CD4-positive, CD25-positive, alpha-beta regulatory T cell (primary cell): Measurements from ENCODE around the gene TBCK. TPM values are rescaled to one million over a fixed set of nuclear protein-coding genes. Genes with fewer than 3 reads are reported as not detected.

Source experiments
- ATAC-seq, 2 donors: fragments of 150-1000 bp; cut with Tn5 transposase; one replicate each; pipeline ENCODE4 v1.10.0; 2021; ENCODE audit warnings: low read depth in 2 of 2, moderate number of reproducible peaks in 2 of 2, moderate library complexity in 1 of 2
- DNase-seq, 3 donors: peaks; one replicate each; pipeline versions ENCODE4 v3.0.0 to v3.0.0-alpha.2; 2012 to 2022; ENCODE audit warnings: mixed read lengths in 1 of 3
- H3K27ac ChIP-seq: one replicate; pipeline ENCODE4 v1.7.0; 2013; ENCODE audit warnings: mild to moderate bottlenecking, low read length; ENCODE audit not compliant: insufficient read depth, poor library complexity, severe bottlenecking
- H3K27me3 ChIP-seq: one replicate; pipeline ENCODE4 v1.7.0; 2013; ENCODE audit warnings: low read length; ENCODE audit not compliant: control insufficient read depth, insufficient read depth
- H3K36me3 ChIP-seq: one replicate; pipeline ENCODE4 v1.7.0; 2013; ENCODE audit warnings: mild to moderate bottlenecking, low read length, moderate library complexity; ENCODE audit not compliant: control insufficient read depth, insufficient read depth
- H3K4me1 ChIP-seq: 2 replicates; pipeline ENCODE4 v1.7.0; 2013; ENCODE audit warnings: mild to moderate bottlenecking, low read length; ENCODE audit not compliant: insufficient read depth, control insufficient read depth, poor library complexity, severe bottlenecking
- H3K4me3 ChIP-seq: one replicate; pipeline ENCODE4 v1.7.0; 2013; ENCODE audit warnings: low read depth, mild to moderate bottlenecking, low read length, moderate library complexity
- H3K9me3 ChIP-seq, 2 experiments: 1 replicate in 1 of 2; 2 replicates in 1 of 2; pipeline ENCODE4 v1.7.0; 2013; ENCODE audit warnings: low read length in 2 of 2, mild to moderate bottlenecking in 1 of 2, moderate library complexity in 1 of 2; ENCODE audit not compliant: control insufficient read depth in 2 of 2
- H3K27ac Mint-ChIP-seq, 3 donors: one replicate each; pipeline ENCODE4 v1.8.0; 2020 to 2022; ENCODE audit warnings: mild to moderate bottlenecking in 3 of 3, mixed read lengths in 3 of 3, moderate library complexity in 2 of 3
- H3K27me3 Mint-ChIP-seq: one replicate; pipeline ENCODE4 v1.8.0; 2022; ENCODE audit warnings: mild to moderate bottlenecking, mixed read lengths
- H3K36me3 Mint-ChIP-seq: one replicate; pipeline ENCODE4 v1.8.0; 2020; ENCODE audit warnings: mixed read lengths
- H3K4me1 Mint-ChIP-seq, 4 donors: one replicate each; pipeline ENCODE4 v1.8.0; 2020 to 2022; ENCODE audit warnings: mixed read lengths in 4 of 4, mild to moderate bottlenecking in 1 of 4
- H3K4me3 Mint-ChIP-seq, 4 donors: one replicate each; pipeline ENCODE4 v1.8.0; 2020 to 2022; ENCODE audit warnings: mild to moderate bottlenecking in 4 of 4, mixed read lengths in 4 of 4, moderate library complexity in 3 of 4
- H3K9me3 Mint-ChIP-seq, 7 donors: one replicate each; pipeline ENCODE4 v1.8.0; 2020 to 2022; ENCODE audit warnings: mixed read lengths in 7 of 7, mild to moderate bottlenecking in 3 of 7, moderate library complexity in 2 of 7
- polyA plus RNA-seq, 4 donors: library from polyadenylated mRNA; unstranded; fragments of 300-500 nt; fragmentation: Illumina TruSeq; gene quantifications; one replicate each; pipeline ENCODE4 v1.2.3, GENCODE V29; 2021
- total RNA-seq: library from RNA; stranded (reverse); gene quantifications from one replicate; pipeline ENCODE4 v1.2.3, GENCODE V29; 2022

Gene TBCK
- total and polyA plus RNA-seq, 5 donors from 2014 or later: 10.9 to 47.1 (median 24.8) TPM

DNA sequence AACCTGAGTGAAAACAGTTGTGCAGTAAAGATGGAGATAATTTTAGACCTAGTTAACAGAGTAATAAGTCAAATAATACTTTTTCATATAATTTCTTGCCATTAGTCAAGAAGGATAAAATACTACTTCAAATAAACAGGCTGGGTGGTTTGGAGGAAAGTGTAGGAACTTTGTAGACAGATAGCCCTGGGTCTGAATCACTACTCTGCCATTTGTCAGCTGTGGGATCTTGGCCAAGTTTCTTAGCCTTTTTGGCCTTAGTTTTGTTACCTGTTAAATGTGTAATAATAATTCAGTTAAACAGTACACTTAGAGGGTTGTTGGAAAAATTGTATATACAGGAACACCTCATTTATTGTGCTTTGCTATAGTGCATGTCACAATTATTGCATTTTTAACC is 257.1 kb downstream of the TBCK start:
- peaks cover 9% of the 10 kb centered on the region for H3K36me3 Mint-ChIP-seq
- H3K27ac Mint-ChIP-seq: no peak overlapping the region
- no peak overlapping the region for H3K4me3 ChIP-seq
- no peaks in the 10 kb centered on the region for H3K27me3 Mint-ChIP-seq
- H3K36me3 ChIP-seq: no peaks in the 10 kb centered on the region
- H3K27me3 ChIP-seq: no peaks in the 10 kb centered on the region
- no peak overlapping the region for H3K27ac ChIP-seq
- no peak for ATAC-seq
- H3K4me1 ChIP-seq: no peaks in the 10 kb centered on the region
- no peaks in the 10 kb centered on the region for H3K9me3 ChIP-seq
- peaks cover 0 to 4% (median 2%) of the 10 kb centered on the region in 7 donors for H3K9me3 Mint-ChIP-seq
- no peaks in the 10 kb centered on the region for H3K4me1 Mint-ChIP-seq
- no peak for DNase-seq
- no peak overlapping the region for H3K4me3 Mint-ChIP-seq

DNA sequence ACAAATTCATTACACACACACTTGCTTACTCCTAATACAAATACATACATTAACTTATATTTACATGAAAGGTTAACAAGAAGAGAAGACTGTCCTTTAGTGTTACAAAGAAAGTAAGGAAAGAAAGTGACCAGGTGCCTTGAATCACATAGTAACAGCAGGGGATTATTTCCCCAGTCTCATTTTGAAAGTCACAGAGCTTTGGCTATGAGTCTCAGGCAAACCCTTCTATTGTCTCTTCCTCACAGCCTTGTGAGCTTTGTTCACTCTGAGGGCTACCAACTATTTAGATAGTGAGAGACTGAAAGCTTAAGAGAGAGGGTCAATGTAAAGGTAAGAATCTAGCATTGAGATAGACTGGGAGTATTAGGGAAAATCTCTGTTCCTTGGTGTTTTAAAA is 259.1 kb downstream of the TBCK start:
- H3K27me3 Mint-ChIP-seq: no peaks in the 10 kb centered on the region
- H3K4me1 ChIP-seq: no peaks in the 10 kb centered on the region
- H3K27me3 ChIP-seq: no peaks in the 10 kb centered on the region
- no peak overlapping the region for H3K4me3 ChIP-seq
- no peaks in the 10 kb centered on the region for H3K4me1 Mint-ChIP-seq
- H3K9me3 ChIP-seq: no peaks in the 10 kb centered on the region
- H3K36me3 ChIP-seq: no peaks in the 10 kb centered on the region
- ATAC-seq (no peak), DNase-seq (no peak)
- no peak overlapping the region for H3K27ac ChIP-seq
- H3K9me3 Mint-ChIP-seq: peaks cover 0 to 2% (median 0%) of the 10 kb centered on the region in 7 donors
- H3K36me3 Mint-ChIP-seq: peaks cover 9% of the 10 kb centered on the region
- H3K27ac Mint-ChIP-seq: no peak overlapping the region
- no peak overlapping the region for H3K4me3 Mint-ChIP-seq

DNA sequence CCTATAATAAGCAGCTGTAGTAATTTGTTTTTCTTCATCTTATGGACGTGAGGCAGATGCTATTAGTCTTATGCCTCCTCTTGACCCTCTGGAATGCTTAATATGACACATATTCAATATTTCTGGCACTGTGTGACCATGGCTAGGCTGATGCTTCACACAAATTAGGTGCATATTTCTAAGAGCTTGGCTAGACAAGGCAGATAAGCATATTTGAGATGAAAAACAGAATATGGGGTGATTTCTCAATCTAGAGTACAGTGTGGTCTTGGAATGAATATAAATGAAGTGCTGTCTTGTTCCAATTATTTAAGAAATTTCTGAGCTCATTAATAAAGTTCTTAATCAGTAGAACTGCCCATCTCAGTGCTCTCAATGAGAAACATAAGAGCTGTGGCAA is 264.5 kb downstream of the TBCK start:
- Histone ChIP-seq H3K4me3 (no peak overlapping the region), H3K4me1 (no peaks in the 10 kb centered on the region), H3K27me3 (no peaks in the 10 kb centered on the region), H3K36me3 (no peaks in the 10 kb centered on the region), H3K27ac (no peak overlapping the region), H3K9me3 (no peaks in the 10 kb centered on the region)
- H3K9me3 Mint-ChIP-seq: peaks cover 0 to 2% (median 0%) of the 10 kb centered on the region in 7 donors
- H3K27ac Mint-ChIP-seq: no peak overlapping the region
- H3K36me3 Mint-ChIP-seq: peaks cover 12% of the 10 kb centered on the region
- no peaks in the 10 kb centered on the region for H3K27me3 Mint-ChIP-seq
- H3K4me1 Mint-ChIP-seq: no peaks in the 10 kb centered on the region
- ATAC-seq (no peak), DNase-seq (no peak)
- H3K4me3 Mint-ChIP-seq: no peak overlapping the region

DNA sequence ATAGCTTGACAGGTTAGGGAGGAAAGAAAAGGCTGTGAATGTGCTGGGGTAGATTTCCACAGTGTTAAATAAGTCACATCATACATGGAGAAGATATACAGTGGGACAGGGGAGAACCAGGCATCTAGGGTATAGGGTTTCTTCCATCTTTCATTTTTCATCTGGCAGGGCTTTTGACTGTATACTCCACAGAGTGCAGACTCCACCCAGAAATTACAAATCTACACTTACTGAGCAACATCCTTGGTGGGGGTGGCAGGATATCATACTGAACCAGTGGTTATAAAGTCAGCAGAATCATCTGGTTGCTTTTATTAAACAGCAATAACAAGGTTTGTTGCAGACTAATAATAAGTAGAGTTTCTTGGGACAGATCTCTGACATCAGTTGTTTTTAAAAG is 266.5 kb downstream of the TBCK start:
- ATAC-seq (peak in 1 of 2 donors; percentile 24), DNase-seq (peak in 1 of 3 donors; percentile 6)
- no peaks in the 10 kb centered on the region for H3K27me3 Mint-ChIP-seq
- no peaks in the 10 kb centered on the region for H3K4me1 ChIP-seq
- peaks cover 0 to 2% (median 0%) of the 10 kb centered on the region in 7 donors for H3K9me3 Mint-ChIP-seq
- H3K4me3 Mint-ChIP-seq: no peak overlapping the region
- peaks cover 17% of the 10 kb centered on the region for H3K36me3 Mint-ChIP-seq
- no peaks in the 10 kb centered on the region for H3K4me1 Mint-ChIP-seq
- no peak overlapping the region for H3K27ac Mint-ChIP-seq
- H3K27ac ChIP-seq: no peak overlapping the region
- H3K27me3 ChIP-seq: no peaks in the 10 kb centered on the region
- no peaks in the 10 kb centered on the region for H3K36me3 ChIP-seq
- H3K9me3 ChIP-seq: no peaks in the 10 kb centered on the region
- no peak overlapping the region for H3K4me3 ChIP-seq

DNA sequence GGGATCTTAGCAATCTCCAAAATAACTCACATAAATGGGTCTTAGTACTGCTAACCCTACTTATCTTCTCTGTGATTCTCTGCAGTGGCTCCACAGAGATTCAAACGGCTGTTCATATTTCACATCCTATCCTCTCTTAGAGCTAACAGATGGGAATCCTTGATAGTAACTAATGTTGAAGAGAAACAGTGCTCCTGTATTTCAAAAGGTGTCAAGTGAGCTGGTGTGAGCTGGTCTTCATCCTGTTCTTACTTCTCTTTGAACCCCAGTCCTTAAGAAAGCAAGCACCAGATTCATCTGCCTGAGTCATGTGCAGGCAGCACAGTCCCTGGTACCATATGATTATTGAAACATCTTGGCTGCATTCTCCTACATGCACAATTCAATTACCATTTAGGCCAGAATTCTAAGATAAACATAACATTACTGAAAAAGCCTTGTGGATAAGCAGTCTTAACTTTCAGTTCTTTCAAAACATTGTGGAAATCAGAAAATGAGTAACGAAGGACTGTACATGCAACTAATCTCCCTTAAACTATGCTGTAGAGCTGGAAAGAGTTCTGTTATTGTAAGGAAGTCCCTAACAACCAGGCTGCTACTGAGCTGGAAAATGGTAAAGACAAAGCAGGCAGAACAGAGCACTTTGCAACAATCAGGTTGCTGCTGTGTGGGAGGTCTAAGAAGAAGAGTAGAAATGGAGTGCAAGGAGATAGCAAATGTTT is 267.6 kb downstream of the TBCK start:
- peaks cover 0 to 2% (median 0%) of the 10 kb centered on the region in 7 donors for H3K9me3 Mint-ChIP-seq
- DNase-seq (no peak), ATAC-seq (no peak)
- peaks cover 17% of the 10 kb centered on the region for H3K36me3 Mint-ChIP-seq
- H3K4me3 Mint-ChIP-seq: no peak overlapping the region
- no peaks in the 10 kb centered on the region for H3K36me3 ChIP-seq
- H3K27ac Mint-ChIP-seq: no peak overlapping the region
- no peaks in the 10 kb centered on the region for H3K4me1 ChIP-seq
- no peaks in the 10 kb centered on the region for H3K9me3 ChIP-seq
- no peaks in the 10 kb centered on the region for H3K27me3 ChIP-seq
- no peaks in the 10 kb centered on the region for H3K27me3 Mint-ChIP-seq
- H3K4me3 ChIP-seq: no peak overlapping the region
- H3K4me1 Mint-ChIP-seq: no peaks in the 10 kb centered on the region
- no peak overlapping the region for H3K27ac ChIP-seq

DNA sequence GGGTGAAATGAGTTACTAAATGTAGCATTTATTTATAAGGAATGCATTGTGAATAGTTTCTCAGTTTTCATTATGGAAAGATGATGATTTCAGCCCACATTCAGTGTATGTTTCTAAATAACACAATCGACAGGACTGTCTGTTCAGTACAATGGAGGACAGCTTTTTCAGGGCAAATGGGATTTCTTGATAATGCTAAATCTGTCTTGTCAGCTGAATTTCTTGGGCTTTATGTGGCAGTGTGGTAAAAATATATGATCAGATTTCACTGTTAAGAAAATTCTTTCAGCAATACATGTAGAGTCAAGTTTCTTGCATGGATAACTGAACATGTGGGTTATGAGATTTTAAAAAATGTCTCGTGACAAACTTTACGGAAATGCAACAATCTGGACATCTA is 269.9 kb downstream of the TBCK start:
- Mint-ChIP-seq H3K27ac (no peak overlapping the region), H3K4me1 (no peaks in the 10 kb centered on the region), H3K27me3 (no peaks in the 10 kb centered on the region), H3K9me3 (peaks cover 0 to 2% (median 0%) of the 10 kb centered on the region in 7 donors), H3K36me3 (peaks cover 17% of the 10 kb centered on the region), H3K4me3 (no peak overlapping the region)
- Histone ChIP-seq H3K4me3 (no peak overlapping the region), H3K9me3 (no peaks in the 10 kb centered on the region), H3K36me3 (no peaks in the 10 kb centered on the region), H3K27me3 (no peaks in the 10 kb centered on the region), H3K4me1 (no peaks in the 10 kb centered on the region), H3K27ac (no peak overlapping the region)
- no peak for DNase-seq
- no peak for ATAC-seq

DNA sequence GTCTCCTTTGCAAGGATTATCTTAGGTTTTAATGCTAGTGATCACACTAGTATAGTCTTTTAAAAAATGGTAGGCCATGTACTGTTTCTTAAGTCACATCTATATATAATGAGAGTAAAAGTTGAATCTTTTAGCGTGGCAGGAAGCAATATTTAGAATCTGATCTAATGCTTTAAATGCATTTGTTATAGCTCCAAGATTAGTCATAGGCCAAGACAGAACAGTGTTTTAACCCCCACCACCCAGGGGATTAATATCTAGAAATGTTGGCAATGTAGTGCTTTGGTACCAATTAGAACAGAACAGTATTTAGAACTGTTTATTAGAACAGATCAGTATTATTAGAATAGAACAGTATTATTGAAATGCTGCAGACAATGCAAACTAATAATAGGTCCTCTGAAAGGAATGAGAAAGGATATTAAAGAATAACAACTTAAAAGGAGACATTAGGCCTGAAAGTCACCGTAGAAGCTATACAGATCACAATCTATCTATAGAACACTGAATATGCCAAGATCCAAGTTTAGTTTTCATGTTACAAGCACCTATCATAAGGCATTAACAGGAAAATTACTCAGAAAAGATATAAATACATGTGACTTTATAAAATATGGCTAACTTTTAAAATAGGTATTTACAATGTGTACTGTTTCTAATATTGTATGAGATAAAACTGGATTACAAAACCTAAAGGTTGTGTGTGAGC is 274.6 kb downstream of the TBCK start:
- DNase-seq (no peak), ATAC-seq (no peak)
- H3K9me3 ChIP-seq: no peaks in the 10 kb centered on the region
- no peaks in the 10 kb centered on the region for H3K9me3 Mint-ChIP-seq
- H3K4me1 Mint-ChIP-seq: no peaks in the 10 kb centered on the region
- peaks cover 9% of the 10 kb centered on the region for H3K27me3 Mint-ChIP-seq
- H3K4me3 ChIP-seq: no peak overlapping the region
- H3K27ac Mint-ChIP-seq: no peak overlapping the region
- no peaks in the 10 kb centered on the region for H3K36me3 ChIP-seq
- no peaks in the 10 kb centered on the region for H3K27me3 ChIP-seq
- H3K4me1 ChIP-seq: no peaks in the 10 kb centered on the region
- H3K27ac ChIP-seq: no peak overlapping the region
- H3K4me3 Mint-ChIP-seq: no peak overlapping the region
- H3K36me3 Mint-ChIP-seq: peaks cover 5% of the 10 kb centered on the region

DNA sequence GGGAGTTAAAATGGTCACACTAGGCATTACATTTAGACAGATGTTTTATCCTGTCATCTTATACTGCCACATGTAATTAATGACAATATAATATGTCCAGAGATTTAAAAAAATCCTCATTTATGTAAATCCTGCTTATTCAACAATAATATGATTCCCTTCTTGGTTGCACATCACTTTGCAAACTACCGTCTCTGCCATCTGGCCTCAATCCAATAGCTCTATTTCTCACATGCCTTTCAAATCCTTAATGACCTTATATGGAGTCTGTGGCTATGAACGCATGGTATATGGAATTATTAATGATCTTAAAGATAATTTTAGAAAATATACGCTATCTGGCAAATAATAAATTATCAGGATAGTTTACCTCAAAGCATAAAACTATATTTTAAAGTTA is 276.2 kb downstream of the TBCK start:
- Histone ChIP-seq H3K27ac (no peak overlapping the region), H3K4me1 (no peaks in the 10 kb centered on the region), H3K36me3 (no peaks in the 10 kb centered on the region), H3K27me3 (peaks cover 4% of the 10 kb centered on the region), H3K9me3 (no peaks in the 10 kb centered on the region), H3K4me3 (no peak overlapping the region)
- no peak for ATAC-seq
- Mint-ChIP-seq H3K4me1 (no peaks in the 10 kb centered on the region), H3K27me3 (peaks cover 17% of the 10 kb centered on the region), H3K27ac (no peak overlapping the region), H3K9me3 (no peaks in the 10 kb centered on the region), H3K36me3 (no peaks in the 10 kb centered on the region), H3K4me3 (no peak overlapping the region)
- no peak for DNase-seq
